Adrenal gland (tissue), 5 donors: Measurements from ENCODE around the gene FOXE3.

Experiments
- POLR2A ChIP-seq, 2 donors: fragments of 450-650 bp; IDR thresholded peaks; one replicate each; pipeline ENCODE4 v1.6.1; 2017; ENCODE audit warnings: antibody characterized with exemption in 2 of 2, mild to moderate bottlenecking in 2 of 2, moderate library complexity in 1 of 2
- TF ChIP-seq, protein P1 (sequence below), 6 experiments: fragments of 450-650 bp in 4 of 6; fragments of 200-600 bp in 2 of 6; sonication (generic) in 1 of 6; IDR thresholded peaks; 1 replicate in 5 of 6; 2 replicates in 1 of 6; pipeline versions ENCODE4 v1.5.1 to v1.8.0; 2016 to 2021; ENCODE audit warnings: antibody characterized with exemption in 6 of 6, mild to moderate bottlenecking in 2 of 6, moderate library complexity in 1 of 6
- donor health status: DM: no; HTN: no; CAD: no.

DNA sequence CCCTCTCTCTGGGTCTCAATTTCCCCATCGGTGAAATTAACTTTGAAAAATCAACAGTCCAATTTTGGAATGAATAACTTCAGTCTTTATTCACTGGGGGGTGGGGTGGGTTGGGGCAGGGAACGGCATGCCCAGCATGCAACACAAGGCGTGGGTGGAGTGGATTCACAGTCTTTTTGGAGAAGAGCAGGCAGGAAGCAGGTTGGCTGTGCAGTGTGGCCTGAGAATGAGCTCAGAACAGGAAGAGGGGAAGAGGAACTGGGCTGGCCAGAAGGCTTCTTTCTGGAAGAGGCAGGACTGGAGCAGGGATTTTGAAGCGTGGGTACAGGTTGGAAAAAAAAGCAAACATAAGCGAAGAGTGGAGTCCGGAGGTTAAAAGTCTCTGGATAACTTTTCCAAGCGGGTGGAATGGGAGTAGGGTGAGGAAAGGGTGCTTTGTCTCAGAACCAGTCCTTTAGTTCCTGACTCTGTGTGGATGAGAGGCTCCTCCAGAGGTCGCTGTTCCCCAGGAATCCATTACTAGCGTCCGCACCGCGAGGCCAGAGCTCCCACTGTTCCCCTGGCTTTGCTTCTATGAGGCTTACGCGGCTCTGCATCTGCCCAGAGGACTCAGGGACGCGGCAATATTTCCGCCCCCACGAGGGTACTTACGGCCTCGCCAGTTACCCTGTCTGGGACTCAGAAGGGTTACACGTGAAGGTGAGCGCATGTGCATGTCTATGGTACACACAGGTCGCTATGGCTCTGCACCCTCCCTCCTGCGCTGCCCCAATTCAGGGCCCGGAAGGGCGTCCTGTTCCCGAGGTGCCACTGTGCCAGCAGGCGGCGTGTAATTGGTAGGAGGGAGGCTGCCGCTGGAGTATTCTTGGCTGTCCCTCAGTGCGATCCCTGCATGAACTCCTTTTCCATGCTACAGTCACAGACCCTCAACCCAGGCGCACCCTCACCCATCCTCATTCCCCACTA is 16.3 kb downstream of the FOXE3 start:
- TF ChIP-seq, protein P1, sequence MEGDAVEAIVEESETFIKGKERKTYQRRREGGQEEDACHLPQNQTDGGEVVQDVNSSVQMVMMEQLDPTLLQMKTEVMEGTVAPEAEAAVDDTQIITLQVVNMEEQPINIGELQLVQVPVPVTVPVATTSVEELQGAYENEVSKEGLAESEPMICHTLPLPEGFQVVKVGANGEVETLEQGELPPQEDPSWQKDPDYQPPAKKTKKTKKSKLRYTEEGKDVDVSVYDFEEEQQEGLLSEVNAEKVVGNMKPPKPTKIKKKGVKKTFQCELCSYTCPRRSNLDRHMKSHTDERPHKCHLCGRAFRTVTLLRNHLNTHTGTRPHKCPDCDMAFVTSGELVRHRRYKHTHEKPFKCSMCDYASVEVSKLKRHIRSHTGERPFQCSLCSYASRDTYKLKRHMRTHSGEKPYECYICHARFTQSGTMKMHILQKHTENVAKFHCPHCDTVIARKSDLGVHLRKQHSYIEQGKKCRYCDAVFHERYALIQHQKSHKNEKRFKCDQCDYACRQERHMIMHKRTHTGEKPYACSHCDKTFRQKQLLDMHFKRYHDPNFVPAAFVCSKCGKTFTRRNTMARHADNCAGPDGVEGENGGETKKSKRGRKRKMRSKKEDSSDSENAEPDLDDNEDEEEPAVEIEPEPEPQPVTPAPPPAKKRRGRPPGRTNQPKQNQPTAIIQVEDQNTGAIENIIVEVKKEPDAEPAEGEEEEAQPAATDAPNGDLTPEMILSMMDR (IDR thresholded peaks at IDR 0.05), result peak; percentile 55 to 81 (median 76)
- TF ChIP-seq POLR2A (IDR thresholded peaks at IDR 0.05), result no peak
